Measurements from ENCODE around the gene CYP39A1.

The CYP39A1 gene

DNA sequence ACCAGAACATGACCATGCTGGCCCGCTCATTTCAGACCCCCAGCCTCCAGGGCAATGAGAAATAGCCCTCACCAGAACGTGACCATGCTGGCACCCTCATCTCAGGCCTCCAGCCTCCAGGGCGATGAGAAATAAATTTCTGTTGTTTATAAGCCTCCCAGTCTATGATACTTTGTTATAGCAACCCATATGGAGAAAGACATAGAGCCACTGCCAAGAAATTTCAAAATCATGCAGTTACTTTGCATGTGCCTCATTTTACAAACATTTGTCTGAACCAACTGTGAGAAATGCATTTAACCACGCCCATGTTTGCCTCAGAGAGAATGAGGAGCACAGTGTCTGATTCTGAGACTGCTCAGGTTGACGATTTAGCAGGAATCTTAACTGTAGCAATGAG lies 15.5 kb downstream of the CYP39A1 start:
- Histone ChIP-seq H3K27ac (no peak overlapping the region), H3K9ac (no peak overlapping the region), H3K4me1 (peaks cover 0 to 9% (median 0%) of the 10 kb centered on the region in 10 experiments; a peak in 1 of 20 replicates), H3K36me3 (no peaks in the 10 kb centered on the region), H3K27me3 (no peaks in the 10 kb centered on the region), H4K20me1 (no peaks in the 10 kb centered on the region), H3K9me3 (replicated peaks in 1 of 11) (no peaks in the 10 kb centered on the region), H3K4me3 (no peak overlapping the region), H3K4me2 (no peak overlapping the region)
- no peak for TF ChIP-seq Cebpa-rat (IDR thresholded peaks at IDR 0.05)

DNA sequence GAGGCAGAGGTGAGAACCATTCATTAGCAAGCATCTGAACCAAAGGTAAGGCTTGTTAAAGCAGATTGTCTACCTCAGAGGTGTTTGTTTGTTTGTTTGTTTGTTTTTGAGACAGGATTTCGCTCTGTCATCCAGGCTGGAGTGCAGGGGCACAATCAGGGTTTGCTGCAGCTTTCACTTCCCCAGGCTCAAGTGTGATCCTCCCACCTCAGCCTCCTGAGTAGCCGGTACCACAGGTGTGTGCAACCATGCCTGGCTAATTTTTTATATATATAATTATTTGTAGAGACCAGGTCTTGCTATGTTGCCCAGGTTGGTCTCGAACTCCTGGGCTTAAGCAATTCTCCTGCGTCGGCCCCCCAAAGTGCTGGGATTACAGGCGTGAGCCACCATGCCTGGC lies 17.2 kb downstream of the CYP39A1 start:
- no peak for TF ChIP-seq Cebpa-rat (IDR thresholded peaks at IDR 0.05)
- no peaks in the 10 kb centered on the region for H4K20me1 ChIP-seq

DNA sequence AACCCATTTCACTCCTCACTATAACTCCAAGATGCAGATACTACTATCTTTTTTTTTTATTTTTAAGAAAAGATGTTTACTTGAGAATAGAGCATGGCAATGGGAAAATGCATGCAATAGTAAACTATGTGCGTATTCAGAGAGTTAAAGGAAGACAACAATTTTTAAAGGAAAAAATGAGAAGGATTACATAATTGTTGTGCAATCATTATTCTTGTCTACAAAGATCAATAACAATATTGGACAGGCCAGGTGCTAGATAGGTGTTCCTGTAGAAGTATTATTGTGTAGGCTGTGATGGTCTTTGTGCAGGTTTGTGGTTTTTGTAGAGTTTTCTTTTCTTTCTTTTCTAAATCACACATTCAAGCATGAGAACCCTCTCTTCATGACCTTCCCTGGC lies 20.6 kb downstream of the CYP39A1 start:
- Histone ChIP-seq H3K27ac (no peak overlapping the region), H3K27me3 (no peaks in the 10 kb centered on the region), H4K20me1 (no peaks in the 10 kb centered on the region), H3K9me3 (replicated peaks in 1 of 11) (no peaks in the 10 kb centered on the region), H3K4me1 (no peaks in the 10 kb centered on the region), H3K9ac (no peak overlapping the region), H3K4me3 (no peak overlapping the region), H3K36me3 (no peaks in the 10 kb centered on the region), H3K4me2 (no peak overlapping the region)
- peak in 2 of 11 experiments; percentile 19 to 49; a peak in 1 of 22 replicates for TF ChIP-seq Cebpa-rat (IDR thresholded peaks at IDR 0.05)

More for the DNA sequence above, 17.2 kb downstream of the CYP39A1 start:
- Histone ChIP-seq H3K4me3 (no peak overlapping the region), H3K9ac (no peak overlapping the region), H3K4me2 (no peak overlapping the region), H3K27ac (no peak overlapping the region), H3K27me3 (no peaks in the 10 kb centered on the region), H3K36me3 (no peaks in the 10 kb centered on the region), H3K4me1 (peaks cover 0 to 9% (median 0%) of the 10 kb centered on the region in 10 experiments; a peak in 1 of 20 replicates), H3K9me3 (replicated peaks in 1 of 11) (no peaks in the 10 kb centered on the region)

DNA sequence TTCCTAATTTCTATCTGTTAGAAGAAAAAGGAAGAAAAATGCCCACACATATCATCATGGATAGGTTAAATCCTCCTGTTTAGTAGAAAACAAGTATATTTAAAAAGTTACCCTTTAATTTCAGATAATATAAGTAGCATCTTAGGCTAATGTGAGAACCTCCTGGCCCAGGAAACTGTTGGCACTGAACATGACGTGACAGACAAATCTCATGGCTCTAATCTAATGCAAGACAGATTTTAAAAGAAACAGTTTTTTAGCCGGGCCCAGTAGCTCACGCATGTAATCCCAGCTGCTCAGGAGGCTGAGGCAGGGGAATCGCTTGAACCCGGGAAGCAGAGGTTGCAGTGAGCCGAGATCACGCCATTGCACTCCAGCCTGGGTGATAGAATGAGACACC lies 22.9 kb downstream of the CYP39A1 start:
- Histone ChIP-seq H3K27ac (no peak overlapping the region), H3K36me3 (no peaks in the 10 kb centered on the region), H3K4me2 (no peak overlapping the region), H3K4me3 (no peak overlapping the region), H3K27me3 (no peaks in the 10 kb centered on the region), H3K4me1 (no peaks in the 10 kb centered on the region), H4K20me1 (no peaks in the 10 kb centered on the region), H3K9me3 (replicated peaks in 1 of 11) (no peaks in the 10 kb centered on the region), H3K9ac (no peak overlapping the region)
- TF ChIP-seq Cebpa-rat (IDR thresholded peaks at IDR 0.05), result no peak

DNA sequence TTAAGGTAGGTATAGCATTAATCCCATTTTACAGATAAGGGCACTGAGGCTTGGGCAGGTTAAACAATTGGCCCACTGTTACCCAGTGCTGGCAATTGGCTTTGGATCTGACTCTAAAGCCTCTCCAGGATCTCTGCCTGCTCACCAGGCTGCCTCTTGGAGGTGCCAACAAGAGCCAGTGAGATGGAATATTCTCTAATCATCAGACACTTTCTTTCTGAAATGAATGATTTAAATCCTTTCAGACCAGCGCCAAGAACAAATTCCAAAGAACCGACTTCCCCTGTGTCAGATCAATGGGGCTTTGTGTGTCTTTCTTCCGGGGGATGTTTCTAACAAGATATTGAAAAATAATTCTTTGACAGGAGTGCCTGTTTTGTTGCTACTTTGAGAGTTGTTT lies 23.6 kb downstream of the CYP39A1 start:
- no peak overlapping the region for H3K4me3 ChIP-seq
- H3K36me3 ChIP-seq, result no peaks in the 10 kb centered on the region
- H3K27ac ChIP-seq, result no peak overlapping the region
- H3K4me2 ChIP-seq, result no peak overlapping the region
- no peak overlapping the region for H3K9ac ChIP-seq
- H3K9me3 ChIP-seq (replicated peaks in 1 of 11), result no peaks in the 10 kb centered on the region
- no peak for TF ChIP-seq Cebpa-rat (IDR thresholded peaks at IDR 0.05)
- H4K20me1 ChIP-seq, result no peaks in the 10 kb centered on the region
- no peaks in the 10 kb centered on the region for H3K4me1 ChIP-seq
- H3K27me3 ChIP-seq, result no peaks in the 10 kb centered on the region

DNA sequence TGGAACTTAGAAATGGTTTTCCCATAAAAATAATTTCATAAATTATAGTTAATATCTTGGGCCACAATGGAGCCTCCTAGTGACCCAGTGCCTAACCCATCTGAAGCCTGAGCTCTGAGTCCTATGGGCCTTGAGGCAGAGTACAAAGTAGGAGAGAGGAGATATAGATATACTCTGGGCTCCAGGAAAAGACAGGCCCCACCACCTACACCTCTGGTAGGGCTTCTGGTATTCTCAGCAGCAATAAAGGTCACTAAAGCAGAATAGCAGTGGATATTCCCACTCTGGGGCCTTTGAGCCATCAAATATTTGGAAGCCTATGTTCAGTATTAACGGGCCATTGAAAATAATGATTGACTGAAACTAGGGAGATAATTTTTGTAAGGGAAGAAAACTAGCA lies 24.1 kb downstream of the CYP39A1 start:
- no peak for TF ChIP-seq Cebpa-rat (IDR thresholded peaks at IDR 0.05)
- Histone ChIP-seq H4K20me1 (no peaks in the 10 kb centered on the region), H3K4me1 (no peaks in the 10 kb centered on the region), H3K9ac (no peak overlapping the region), H3K4me3 (no peak overlapping the region), H3K4me2 (no peak overlapping the region), H3K36me3 (no peaks in the 10 kb centered on the region), H3K27ac (no peak overlapping the region), H3K27me3 (no peaks in the 10 kb centered on the region), H3K9me3 (replicated peaks in 1 of 11) (no peaks in the 10 kb centered on the region)

DNA sequence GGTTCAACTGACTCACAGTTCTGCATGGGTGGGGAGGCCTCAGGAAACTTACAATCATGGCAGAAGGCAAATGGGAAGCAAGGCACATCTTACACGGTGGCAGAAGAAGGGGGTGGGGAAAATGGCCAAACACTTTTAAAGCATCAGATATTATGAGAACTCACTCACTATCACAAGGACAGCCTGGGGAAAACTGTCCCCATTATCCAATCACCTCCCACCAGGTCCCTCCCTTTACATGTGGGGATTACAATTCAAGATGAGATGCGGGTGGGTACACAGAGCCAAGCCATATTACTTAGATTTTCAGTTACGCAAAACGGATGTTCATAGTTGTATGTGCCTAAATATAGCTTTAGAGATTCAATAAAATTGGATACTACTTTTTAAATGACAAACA lies 25.6 kb downstream of the CYP39A1 start:
- no peaks in the 10 kb centered on the region for H3K9me3 ChIP-seq (replicated peaks in 1 of 11)
- H3K27ac ChIP-seq, result no peak overlapping the region
- no peaks in the 10 kb centered on the region for H3K4me1 ChIP-seq
- H3K9ac ChIP-seq, result no peak overlapping the region
- no peak overlapping the region for H3K4me2 ChIP-seq
- H3K27me3 ChIP-seq, result no peaks in the 10 kb centered on the region
- no peak overlapping the region for H3K4me3 ChIP-seq
- no peak for TF ChIP-seq Cebpa-rat (IDR thresholded peaks at IDR 0.05)
- H4K20me1 ChIP-seq, result no peaks in the 10 kb centered on the region
- no peaks in the 10 kb centered on the region for H3K36me3 ChIP-seq

DNA sequence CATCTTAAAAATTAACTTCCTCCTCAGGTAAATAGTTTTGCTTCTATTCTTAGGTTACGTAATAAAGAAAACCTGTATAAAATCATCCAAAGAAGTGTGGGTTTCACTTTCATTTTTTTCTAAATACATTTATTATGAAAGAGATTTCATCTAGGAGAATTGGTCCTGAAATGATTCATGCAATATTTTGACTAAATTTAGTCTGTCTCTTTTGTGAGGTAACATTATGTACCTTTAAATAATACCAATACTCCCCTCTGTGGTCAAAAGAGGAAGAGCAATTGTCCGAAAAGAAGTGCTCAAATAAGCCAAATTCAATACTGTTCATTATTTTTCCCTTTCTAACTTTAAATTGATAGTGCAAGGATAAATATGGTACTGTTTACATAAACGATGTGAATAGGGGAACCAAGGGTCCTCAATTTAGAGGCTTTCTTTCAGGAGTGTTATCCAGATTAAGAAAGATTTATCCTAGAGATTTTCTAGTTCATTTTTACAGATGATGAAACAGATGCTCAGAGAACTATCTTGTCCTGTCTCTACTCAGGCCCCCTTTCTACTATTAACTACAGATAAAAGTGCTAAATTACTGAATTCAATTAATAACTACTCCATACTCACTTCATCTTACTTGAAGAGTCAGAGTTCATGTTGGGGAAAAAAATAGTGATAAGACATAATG lies 26.2 kb downstream of the CYP39A1 start:
- no peaks in the 10 kb centered on the region for H3K36me3 ChIP-seq
- no peak overlapping the region for H3K9ac ChIP-seq
- H3K4me3 ChIP-seq, result no peak overlapping the region
- H3K27me3 ChIP-seq, result no peaks in the 10 kb centered on the region
- no peaks in the 10 kb centered on the region for H4K20me1 ChIP-seq
- H3K27ac ChIP-seq, result no peak overlapping the region
- no peaks in the 10 kb centered on the region for H3K4me1 ChIP-seq
- TF ChIP-seq Cebpa-rat (IDR thresholded peaks at IDR 0.05), result no peak; a peak in 1 of 22 replicates
- no peaks in the 10 kb centered on the region for H3K9me3 ChIP-seq (replicated peaks in 1 of 11)
- H3K4me2 ChIP-seq, result no peak overlapping the region

DNA sequence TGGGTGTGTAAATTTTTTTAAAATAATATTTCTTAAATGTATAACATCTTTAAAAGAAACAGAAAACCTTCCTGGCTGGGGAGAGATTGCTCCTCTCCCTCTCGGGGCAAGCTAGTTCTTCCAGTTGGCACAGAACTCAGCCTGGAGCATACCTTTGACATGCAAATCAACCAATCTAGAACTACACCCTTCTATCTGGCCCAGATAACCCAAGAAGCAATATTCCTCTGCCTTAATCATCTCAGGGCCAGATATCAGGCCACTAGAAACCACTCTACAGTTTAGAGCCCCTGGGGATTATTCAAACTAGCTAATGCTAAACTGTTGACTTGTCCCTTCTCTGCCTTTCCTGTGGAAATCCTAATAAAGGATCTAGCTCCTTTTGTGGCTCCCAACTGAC lies 33.9 kb downstream of the CYP39A1 start:
- Histone ChIP-seq H3K9ac (no peak overlapping the region), H4K20me1 (no peaks in the 10 kb centered on the region), H3K4me2 (no peak overlapping the region), H3K4me1 (no peaks in the 10 kb centered on the region), H3K9me3 (replicated peaks in 1 of 11) (no peaks in the 10 kb centered on the region), H3K27ac (no peak overlapping the region), H3K27me3 (no peaks in the 10 kb centered on the region), H3K36me3 (no peaks in the 10 kb centered on the region), H3K4me3 (no peak overlapping the region)
- TF ChIP-seq Cebpa-rat (IDR thresholded peaks at IDR 0.05), result no peak

DNA sequence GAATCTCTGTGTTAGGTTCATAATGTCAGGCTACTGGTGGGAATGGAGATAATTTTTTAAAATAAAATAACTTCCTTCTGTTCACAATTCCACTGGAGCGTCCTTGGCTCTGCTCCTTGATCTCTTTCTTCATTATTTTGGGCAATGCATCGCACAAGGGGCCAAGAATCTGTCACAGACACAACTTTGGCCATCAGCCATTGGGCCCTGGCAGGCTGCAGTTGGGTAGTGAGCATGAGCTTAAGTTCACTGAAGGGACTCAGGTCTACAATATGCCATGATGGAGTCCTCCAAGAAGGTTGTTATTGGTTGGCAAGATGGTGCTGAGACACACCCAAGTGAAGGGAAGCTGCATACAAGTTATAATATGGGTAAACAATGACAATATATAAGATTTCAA lies 40.0 kb downstream of the CYP39A1 start:
- Histone ChIP-seq H3K27me3 (no peaks in the 10 kb centered on the region), H3K9ac (no peak overlapping the region), H4K20me1 (no peaks in the 10 kb centered on the region), H3K36me3 (no peaks in the 10 kb centered on the region), H3K4me3 (no peak overlapping the region), H3K4me1 (no peaks in the 10 kb centered on the region), H3K27ac (no peak overlapping the region), H3K4me2 (no peak overlapping the region), H3K9me3 (replicated peaks in 1 of 11) (no peaks in the 10 kb centered on the region)
- TF ChIP-seq Cebpa-rat (IDR thresholded peaks at IDR 0.05), result no peak

Data from BLaER1 treated with 17β-estradiol and CSF1 and Interleukin-3, amounts not matched to agents 10 nM and 100 nM (cell line).